Astrocyte (in vitro differentiated cells and primary cell): Measurements from ENCODE around the gene ACTL7A.

Experiments
- CTCF ChIP-seq: IDR thresholded peaks from 2 replicates; pipeline ENCODE4 v1.5.1; 2011; ENCODE audit warnings: low read depth, mild to moderate bottlenecking, inconsistent platforms, low read length, moderate library complexity; ENCODE audit not compliant: insufficient read depth
- EZH2 ChIP-seq: IDR thresholded peaks from 2 replicates; pipeline ENCODE4 v1.6.1; 2012; ENCODE audit warnings: mild to moderate bottlenecking, low read length, inconsistent platforms; ENCODE audit not compliant: insufficient read depth

DNA sequence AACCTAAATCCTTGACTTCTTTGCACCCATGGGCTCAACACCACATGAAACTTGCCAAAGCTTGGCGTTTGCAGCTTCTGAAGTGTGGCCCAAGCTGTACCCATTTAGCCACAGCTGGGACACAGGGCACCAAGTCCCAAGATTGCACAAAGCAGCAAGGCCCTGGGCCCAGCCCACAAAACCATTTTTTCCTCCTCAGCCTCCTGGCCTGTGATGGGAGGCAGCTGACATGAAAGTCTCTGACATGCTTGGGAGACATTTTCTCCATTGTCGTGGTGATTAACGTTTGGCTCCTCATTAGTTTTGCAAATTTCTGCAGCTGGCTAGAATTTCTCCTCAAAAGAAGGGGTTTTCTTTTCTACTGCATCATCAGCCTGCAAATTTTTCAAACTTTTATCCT, 38.2 kb upstream of the ACTL7A start:
- TF ChIP-seq EZH2 (no peak), CTCF (no peak)
